ENCODE data around the gene AGO3.

AGO3 gene

DNA sequence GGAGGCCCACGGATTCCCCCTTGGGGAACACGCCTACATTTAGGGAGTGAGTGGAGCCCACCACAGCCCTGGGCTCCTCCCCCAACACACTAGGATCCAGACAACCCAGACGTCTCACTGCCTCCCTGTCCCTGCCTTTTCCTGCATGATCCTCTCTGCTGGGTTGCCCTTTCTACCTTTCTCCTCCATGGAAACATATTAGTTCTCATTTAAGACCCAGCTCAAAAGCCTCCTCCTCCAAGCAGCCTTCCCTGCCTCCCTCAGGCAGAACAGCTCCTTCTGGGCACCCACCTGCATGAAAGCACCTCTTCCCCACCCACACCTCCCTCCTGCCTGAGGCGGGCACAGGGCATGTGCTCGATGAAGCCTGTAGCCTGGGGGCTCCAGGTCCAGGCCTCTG lies 183.5 kb downstream of the AGO3 start:
- H3K4me3 ChIP-seq = no peak overlapping the region
- no peak overlapping the region for H3K9ac ChIP-seq
- H3K27me3 ChIP-seq = no peaks in the 10 kb centered on the region
- no peaks in the 10 kb centered on the region for H3K36me3 ChIP-seq
- H4K20me1 ChIP-seq = no peaks in the 10 kb centered on the region
- TF ChIP-seq Cebpa-rat (IDR thresholded peaks at IDR 0.05) = no peak
- no peaks in the 10 kb centered on the region for H3K9me3 ChIP-seq
- peak overlapping the region; percentile 57 for H3K4me2 ChIP-seq
- H3K4me1 ChIP-seq = peaks cover 13% of the 10 kb centered on the region
- H3K27ac ChIP-seq = no peak overlapping the region

DNA sequence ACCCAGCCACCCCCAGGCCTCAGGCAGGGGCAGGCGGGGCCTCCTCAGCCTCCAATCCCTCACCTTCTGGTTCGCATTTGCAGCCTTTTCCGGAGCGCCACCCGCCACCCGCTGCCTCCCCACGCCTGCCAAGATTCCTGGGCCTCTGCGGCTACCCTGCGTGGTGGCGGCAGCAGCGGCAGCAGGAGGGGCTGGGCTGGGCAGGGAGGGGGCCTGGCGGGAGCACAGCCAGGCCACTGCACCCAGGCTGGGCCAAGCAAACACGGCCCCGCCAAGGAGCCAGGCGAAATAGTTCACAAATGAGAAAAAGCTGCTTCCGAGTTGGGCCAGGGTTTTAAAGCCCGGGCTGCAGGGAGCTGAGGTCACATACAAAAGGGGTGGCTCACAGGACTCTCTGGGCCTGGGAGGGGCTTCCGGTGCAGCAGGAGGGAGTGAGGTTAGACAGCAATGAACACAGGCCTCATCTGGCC lies 184.3 kb downstream of the AGO3 start:
- Histone ChIP-seq H4K20me1 (no peaks in the 10 kb centered on the region), H3K27me3 (no peaks in the 10 kb centered on the region), H3K4me2 (no peak overlapping the region), H3K36me3 (no peaks in the 10 kb centered on the region), H3K9me3 (no peaks in the 10 kb centered on the region), H3K4me1 (peaks cover 16% of the 10 kb centered on the region), H3K27ac (no peak overlapping the region), H3K4me3 (no peak overlapping the region), H3K9ac (no peak overlapping the region)
- TF ChIP-seq Cebpa-rat (IDR thresholded peaks at IDR 0.05) = no peak

DNA sequence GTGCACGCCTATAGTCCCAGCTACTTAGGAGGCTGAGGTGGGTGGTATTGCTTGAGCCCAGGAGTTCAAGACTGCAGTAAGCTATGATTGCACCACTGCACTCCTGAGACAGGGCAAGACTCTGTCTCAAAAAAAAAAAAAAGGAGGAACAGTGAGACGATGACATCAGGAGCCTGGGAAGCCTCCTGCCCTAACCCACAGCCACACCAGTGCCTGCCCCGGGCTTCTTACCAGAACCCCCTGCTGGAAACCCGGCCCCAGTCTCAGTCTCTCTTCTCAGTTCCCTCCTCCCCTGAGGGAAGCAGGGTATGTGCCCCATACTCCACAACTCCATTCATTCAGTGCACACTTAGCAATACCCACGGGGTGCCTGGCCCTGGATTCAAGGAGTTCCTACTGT lies 185.0 kb downstream of the AGO3 start:
- no peak overlapping the region for H3K27ac ChIP-seq
- no peak for TF ChIP-seq Cebpa-rat (IDR thresholded peaks at IDR 0.05)
- H3K9ac ChIP-seq = no peak overlapping the region

DNA sequence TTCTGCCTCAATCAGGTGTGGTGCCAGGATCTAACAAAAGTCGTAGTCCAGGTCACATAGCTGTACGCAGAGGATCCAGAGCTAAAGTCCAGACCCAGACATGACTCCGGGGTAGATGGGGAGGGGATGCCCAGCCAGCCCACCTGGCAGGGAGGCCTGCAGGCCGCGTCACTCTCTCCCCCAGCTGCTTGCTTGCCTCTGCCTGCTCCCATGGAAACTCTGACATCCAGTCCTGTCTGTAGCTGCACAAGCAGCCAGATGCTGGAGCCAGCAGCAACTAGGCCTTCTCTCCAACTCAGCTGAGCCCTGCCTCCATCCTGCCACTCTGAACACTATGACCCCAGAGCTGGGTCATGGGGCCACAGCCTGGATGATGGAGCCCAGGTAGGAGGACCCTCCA lies 186.0 kb downstream of the AGO3 start:
- no peaks in the 10 kb centered on the region for H3K36me3 ChIP-seq
- peaks cover 26% of the 10 kb centered on the region for H3K4me1 ChIP-seq
- peaks cover 4% of the 10 kb centered on the region for H3K27me3 ChIP-seq
- H3K9ac ChIP-seq = no peak overlapping the region
- H4K20me1 ChIP-seq = no peaks in the 10 kb centered on the region
- H3K4me3 ChIP-seq = no peak overlapping the region
- H3K27ac ChIP-seq = no peak overlapping the region
- no peak for TF ChIP-seq Cebpa-rat (IDR thresholded peaks at IDR 0.05)
- no peaks in the 10 kb centered on the region for H3K9me3 ChIP-seq
- no peak overlapping the region for H3K4me2 ChIP-seq

More for the DNA sequence above, 185.0 kb downstream of the AGO3 start:
- H3K4me1 ChIP-seq = peaks cover 23% of the 10 kb centered on the region
- no peaks in the 10 kb centered on the region for H4K20me1 ChIP-seq
- H3K27me3 ChIP-seq = no peaks in the 10 kb centered on the region
- no peaks in the 10 kb centered on the region for H3K36me3 ChIP-seq
- no peaks in the 10 kb centered on the region for H3K9me3 ChIP-seq
- H3K4me2 ChIP-seq = no peak overlapping the region
- H3K4me3 ChIP-seq = no peak overlapping the region

DNA sequence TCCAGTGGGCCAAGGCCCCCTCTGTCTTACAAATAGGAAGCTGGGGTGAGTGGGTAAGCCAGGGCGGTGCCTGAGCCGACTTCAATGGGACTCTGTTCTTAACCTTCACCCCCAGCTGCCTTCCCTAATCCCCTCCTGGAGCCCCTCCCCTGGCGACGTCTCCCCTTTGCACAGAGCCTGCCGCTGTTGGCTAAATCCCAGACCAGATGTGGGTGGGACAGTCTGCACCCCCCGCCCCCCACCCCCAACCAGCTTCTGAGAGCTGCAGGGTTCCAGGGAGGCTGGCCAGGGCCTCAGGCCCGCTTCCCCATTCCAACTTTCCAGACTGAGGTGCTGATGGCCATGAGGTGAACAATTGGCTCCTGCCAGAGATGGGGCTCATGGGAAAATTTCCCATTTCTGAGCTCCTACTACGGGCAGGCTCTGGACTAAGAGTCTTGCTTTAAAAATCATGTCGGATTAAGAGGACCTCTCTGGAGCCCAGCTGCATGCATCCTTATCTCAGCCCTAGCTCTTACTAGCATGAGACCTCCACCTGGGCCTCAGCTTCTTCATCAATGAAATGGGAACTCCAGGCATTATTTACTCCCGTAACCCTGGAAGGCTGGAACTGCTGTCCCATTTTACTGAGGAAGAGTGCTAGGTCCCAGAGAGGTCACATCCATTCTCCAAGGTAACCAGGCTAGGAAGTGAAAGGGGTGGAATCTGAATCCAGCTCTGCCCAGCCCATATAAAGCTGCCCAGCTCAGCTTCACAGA lies 187.7 kb downstream of the AGO3 start:
- Histone ChIP-seq H3K27ac (no peak overlapping the region), H4K20me1 (no peaks in the 10 kb centered on the region), H3K4me3 (no peak overlapping the region), H3K9ac (no peak overlapping the region), H3K4me2 (no peak overlapping the region), H3K4me1 (peaks cover 43% of the 10 kb centered on the region), H3K9me3 (no peaks in the 10 kb centered on the region), H3K36me3 (no peaks in the 10 kb centered on the region), H3K27me3 (peaks cover 21% of the 10 kb centered on the region)
- no peak for TF ChIP-seq Cebpa-rat (IDR thresholded peaks at IDR 0.05)

DNA sequence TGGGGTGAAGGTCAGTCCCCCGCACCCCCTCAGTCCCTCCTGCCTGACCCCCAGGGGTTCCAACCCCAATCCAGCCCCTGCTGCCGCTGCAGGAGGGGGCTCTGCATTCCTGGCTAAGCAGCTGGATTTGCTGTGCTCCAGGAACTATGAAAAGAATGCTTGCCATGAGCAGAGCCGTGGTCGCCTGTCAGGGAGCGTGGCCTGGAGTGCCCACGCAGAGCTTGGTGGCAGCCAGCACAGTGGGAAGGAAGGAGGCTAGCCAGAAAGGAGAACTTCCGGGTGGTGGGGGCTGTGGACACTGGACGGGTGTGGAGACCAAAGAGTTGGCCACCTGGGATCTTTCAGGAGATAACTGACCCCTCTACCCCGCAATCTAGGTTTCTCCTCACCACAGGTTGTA lies 188.6 kb downstream of the AGO3 start:
- Histone ChIP-seq H3K27me3 (peaks cover 30% of the 10 kb centered on the region), H4K20me1 (no peaks in the 10 kb centered on the region), H3K27ac (no peak overlapping the region), H3K4me1 (peaks cover 44% of the 10 kb centered on the region), H3K9ac (no peak overlapping the region), H3K4me3 (no peak overlapping the region), H3K9me3 (no peaks in the 10 kb centered on the region), H3K4me2 (no peak overlapping the region), H3K36me3 (no peaks in the 10 kb centered on the region)
- TF ChIP-seq Cebpa-rat (IDR thresholded peaks at IDR 0.05) = no peak

Measured in BLaER1 (cell line).